ENCODE measurements around the gene ZSWIM1. TPM values are rescaled to one million over a fixed set of nuclear protein-coding genes. Genes with fewer than 3 reads are reported as not detected.

Gene ZSWIM1
- total RNA-seq, result 10 to 100 TPM in 6 of 7 donors, 1 to 10 TPM in 1; 8.5 to 16.1 (median 11.1) TPM
- polyA plus RNA-seq, result 1 to 10 TPM; 3.7 to 5.5 (median 3.9) TPM
- long read RNA-seq, donor 1, partial matches to known transcripts, result 0 of 1 reads
- long read RNA-seq, donor 1, other reads (novel, unspliced or antisense), result 0 of 1 reads
- long read RNA-seq, donor 2, partial matches to known transcripts, result 0 of 1 reads
- long read RNA-seq, donor 2, other reads (novel, unspliced or antisense), result 0 of 1 reads

GRCh38 chr20:45880988-45881788 is at the start of gene ZSWIM1:
Gene ZSWIM1 (plus strand): TSS chr20:45881227. CDS start chr20:45882593, 1,366 bp downstream.
- Histone ChIP-seq H3K27me3 (replicated peaks in 1 of 7) (no peaks in the 10 kb centered on the region), H3K27ac (peak within 1 kb of the TSS; percentile 62 to 92 (median 83)), H3K9me3 (no peaks in the 10 kb centered on the region), H3K4me3 (peak within 1 kb of the TSS; percentile 45 to 83 (median 54)), H3K36me3 (peaks cover 0 to 67% (median 36%) of the 10 kb centered on the region in 6 donors), H3K4me1 (peaks cover 28 to 58% (median 47%) of the 10 kb centered on the region in 6 donors)
- TF ChIP-seq CTCF (IDR thresholded peaks at IDR 0.05 in 8 of 11, conservative IDR thresholded peaks at IDR 0.05 in 3 of 11) (peak in 2 of 11 experiments; percentile 14 to 20), POLR2A (IDR thresholded peaks at IDR 0.05) (no peak), POLR2AphosphoS5 (IDR thresholded peaks at IDR 0.05) (peak; percentile 67 to 93 (median 87))
- 0 to 1% (median 1%) methylated on average over 22 to 23 of the region's 23 CpGs for WGBS, 5 donors
- DNase-seq, result peak; percentile 99
- intact Hi-C loops (cut with DNase I; ENCODE audit: low total_unique reads), result loop anchor here (10.0 kb wide), 1 partner anchor 86 kb away; the partner anchor contains the start of genes DNTTIP1 and WFDC3

- intact Hi-C loops (cut with DNase I; ENCODE audit: low total_unique reads), result no loop called here
- Histone ChIP-seq H3K27me3 (replicated peaks in 1 of 7) (no peaks in the 10 kb centered on the region), H3K4me3 (peak overlapping the region in 1 of 8 donors; percentile 90), H3K27ac (peak overlapping the region; percentile 64 to 93 (median 86)), H3K9me3 (no peaks in the 10 kb centered on the region), H3K4me1 (peaks cover 19 to 62% (median 45%) of the 10 kb centered on the region in 6 donors), H3K36me3 (peaks cover 0 to 12% (median 0%) of the 10 kb centered on the region in 6 donors)
- 62 to 81% (median 67%) methylated on average over 4 of the region's 4 CpGs for WGBS, 5 donors
- no peak for DNase-seq
- TF ChIP-seq POLR2A (IDR thresholded peaks at IDR 0.05), result no peak
- no peak for TF ChIP-seq CTCF (IDR thresholded peaks at IDR 0.05 in 8 of 11, conservative IDR thresholded peaks at IDR 0.05 in 3 of 11)
- TF ChIP-seq POLR2AphosphoS5 (IDR thresholded peaks at IDR 0.05), result no peak
Observed at GRCh38 chr20:45832619-45833018, 48.4 kb upstream of the ZSWIM1 start.

- peak; percentile 92 for DNase-seq
- 6 to 17% (median 6%) methylated on average over 11 to 35 of the region's 35 CpGs for WGBS, 5 donors
- peaks cover 19 to 62% (median 45%) of the 10 kb centered on the region in 6 donors for H3K4me1 ChIP-seq
- H3K4me3 ChIP-seq, result peak within 1 kb of the TSS; percentile 54 to 90 (median 68)
- H3K36me3 ChIP-seq, result peaks cover 0 to 16% (median 3%) of the 10 kb centered on the region in 6 donors
- H3K9me3 ChIP-seq, result no peaks in the 10 kb centered on the region
- H3K27me3 ChIP-seq (replicated peaks in 1 of 7), result no peaks in the 10 kb centered on the region
- TF ChIP-seq CTCF (IDR thresholded peaks at IDR 0.05 in 8 of 11, conservative IDR thresholded peaks at IDR 0.05 in 3 of 11), result no peak
- TF ChIP-seq POLR2AphosphoS5 (IDR thresholded peaks at IDR 0.05), result peak; percentile 51 to 70 (median 56)
- peak in 1 of 3 donors; percentile 44 for TF ChIP-seq POLR2A (IDR thresholded peaks at IDR 0.05)
- H3K27ac ChIP-seq, result peak within 1 kb of the TSS; percentile 64 to 93 (median 86)
- intact Hi-C loops (cut with DNase I; ENCODE audit: low total_unique reads), result no loop called here
Observed at GRCh38 chr20:45833030-45833882, 47.8 kb upstream of the ZSWIM1 start, which contains the start of gene SNX21. Gene SNX21 (plus strand): TSS chr20:45833799. CDS start chr20:45833920, 121 bp downstream.
